Lower leg skin (tissue), 4 donors: Measurements from ENCODE around the gene ARHGEF19. TPM values are rescaled to one million over a fixed set of nuclear protein-coding genes. Genes with fewer than 3 reads are reported as not detected.

Source experiments
- DNase-seq, 2 donors: peaks; one replicate each; pipeline ENCODE4 v3.0.0-alpha.2; 2019; ENCODE audit warnings: low spot score in 2 of 2
- H3K4me3 ChIP-seq: fragments of 200-600 bp; sonication (generic); 2 replicates; pipeline ENCODE4 v1.5.1; 2017; ENCODE audit warnings: mild to moderate bottlenecking, low read depth; ENCODE audit not compliant: poor library complexity, severe bottlenecking
- POLR2A ChIP-seq, 2 donors: fragments of 450-650 bp; IDR thresholded peaks; one replicate each; pipeline ENCODE4 v1.6.1; 2016 to 2017; ENCODE audit warnings: antibody characterized with exemption in 2 of 2, mild to moderate bottlenecking in 1 of 2, moderate library complexity in 1 of 2
- WGBS, 2 donors: methylation state at CpG; one replicate each; pipeline ENCODE4 v1.1.5; 2018; 5-methylcytosine and 5-hydroxymethylcytosine counted together
- intact Hi-C: fragments of 100-400 bp; cut with DNase I; formaldehyde crosslinking; loops from one replicate; pipeline ENCODE4 v1.15.0; 2023; ENCODE audit warnings: low total_unique reads
- total RNA-seq, 4 donors: library from RNA; depleted of rRNA; stranded (reverse); fragments of >200 nt; gene quantifications; one replicate each; pipeline ENCODE4 v1.1.0, GENCODE V29; 2016
- TF ChIP-seq, protein P1 (sequence below), 3 donors: fragments of 450-650 bp; IDR thresholded peaks; one replicate each; pipeline ENCODE4 v1.5.1; 2016; ENCODE audit warnings: antibody characterized with exemption in 3 of 3, mild to moderate bottlenecking in 3 of 3, moderate library complexity in 2 of 3

The ARHGEF19 gene
- total RNA-seq, 4 donors from 2014 or later = 45.7 to 63.1 (median 48.5) TPM

DNA sequence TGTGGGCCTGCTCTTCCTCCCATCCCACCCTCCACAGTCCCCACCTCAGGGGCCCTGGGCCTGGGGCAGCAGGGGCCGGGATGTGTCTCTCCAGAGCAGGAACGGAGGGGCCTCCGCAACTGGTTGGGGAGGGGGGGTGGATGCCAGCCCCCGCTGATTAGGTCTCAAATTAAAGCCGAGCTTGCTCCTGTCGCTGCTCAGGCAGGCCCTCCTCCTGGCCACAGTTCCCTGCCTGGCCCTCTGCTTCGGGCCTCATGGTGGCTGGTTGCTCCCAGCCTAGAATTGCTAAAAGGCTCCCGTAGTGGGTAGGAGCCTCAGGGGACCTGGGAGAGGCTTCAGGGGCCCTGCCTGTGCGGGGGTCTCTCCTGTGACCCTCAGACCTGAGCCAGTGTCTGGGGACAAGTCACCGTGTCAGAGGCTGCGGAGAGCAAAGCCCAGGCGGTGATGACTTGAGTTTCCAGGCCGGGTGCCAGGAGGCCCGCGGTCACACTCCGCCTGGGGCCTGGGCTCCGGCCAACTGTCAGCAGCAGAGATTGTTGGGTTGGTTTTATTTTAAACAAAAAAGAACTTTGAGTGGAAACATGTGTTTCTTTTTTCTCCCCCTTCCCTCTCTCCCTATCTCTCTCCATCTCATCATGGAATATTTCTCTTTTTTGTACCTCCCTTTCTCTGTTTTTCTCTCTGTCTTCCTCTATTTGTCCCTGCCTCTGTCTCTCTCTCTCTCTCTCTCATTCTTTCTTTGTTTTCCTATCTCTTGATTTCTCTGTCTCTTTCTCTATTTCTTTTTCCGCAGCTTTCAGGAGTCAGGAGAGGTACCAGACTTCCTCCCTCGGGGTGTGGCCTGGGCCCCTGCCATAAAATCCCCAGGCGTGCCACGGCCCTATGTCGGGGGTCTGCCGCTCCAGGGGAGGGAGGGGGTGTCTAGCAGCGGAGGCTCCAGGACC lies 36.6 kb downstream of the ARHGEF19 start:
- H3K4me3 ChIP-seq = no peak overlapping the region
- TF ChIP-seq, protein P1, sequence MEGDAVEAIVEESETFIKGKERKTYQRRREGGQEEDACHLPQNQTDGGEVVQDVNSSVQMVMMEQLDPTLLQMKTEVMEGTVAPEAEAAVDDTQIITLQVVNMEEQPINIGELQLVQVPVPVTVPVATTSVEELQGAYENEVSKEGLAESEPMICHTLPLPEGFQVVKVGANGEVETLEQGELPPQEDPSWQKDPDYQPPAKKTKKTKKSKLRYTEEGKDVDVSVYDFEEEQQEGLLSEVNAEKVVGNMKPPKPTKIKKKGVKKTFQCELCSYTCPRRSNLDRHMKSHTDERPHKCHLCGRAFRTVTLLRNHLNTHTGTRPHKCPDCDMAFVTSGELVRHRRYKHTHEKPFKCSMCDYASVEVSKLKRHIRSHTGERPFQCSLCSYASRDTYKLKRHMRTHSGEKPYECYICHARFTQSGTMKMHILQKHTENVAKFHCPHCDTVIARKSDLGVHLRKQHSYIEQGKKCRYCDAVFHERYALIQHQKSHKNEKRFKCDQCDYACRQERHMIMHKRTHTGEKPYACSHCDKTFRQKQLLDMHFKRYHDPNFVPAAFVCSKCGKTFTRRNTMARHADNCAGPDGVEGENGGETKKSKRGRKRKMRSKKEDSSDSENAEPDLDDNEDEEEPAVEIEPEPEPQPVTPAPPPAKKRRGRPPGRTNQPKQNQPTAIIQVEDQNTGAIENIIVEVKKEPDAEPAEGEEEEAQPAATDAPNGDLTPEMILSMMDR (IDR thresholded peaks at IDR 0.05) = no peak
- TF ChIP-seq POLR2A (IDR thresholded peaks at IDR 0.05) = no peak
- DNase-seq = peak; percentile 75 to 96
- intact Hi-C loops = no loop called here
- WGBS, 2 donors = 8 to 16% methylated on average over 19 to 24 of the region's 24 CpGs

- TF ChIP-seq POLR2A (IDR thresholded peaks at IDR 0.05) = no peak
- TF ChIP-seq, protein P1 (IDR thresholded peaks at IDR 0.05) = no peak
- WGBS, 2 donors = 70% methylated on average over 19 to 22 of the region's 22 CpGs
- DNase-seq = no peak
- intact Hi-C loops = no loop called here
- H3K4me3 ChIP-seq = no peak overlapping the region
Measured at GRCh38 chr1:16174886-16175598, 37.4 kb downstream of the ARHGEF19 start.

GRCh38 chr1:16174261-16174868 lies 38.1 kb downstream of the ARHGEF19 start:
- 75 to 79% methylated on average over 9 of the region's 9 CpGs for WGBS, 2 donors
- TF ChIP-seq, protein P1 (IDR thresholded peaks at IDR 0.05) = no peak
- TF ChIP-seq POLR2A (IDR thresholded peaks at IDR 0.05) = no peak
- no peak overlapping the region for H3K4me3 ChIP-seq
- no peak for DNase-seq
- intact Hi-C loops = no loop called here

DNA sequence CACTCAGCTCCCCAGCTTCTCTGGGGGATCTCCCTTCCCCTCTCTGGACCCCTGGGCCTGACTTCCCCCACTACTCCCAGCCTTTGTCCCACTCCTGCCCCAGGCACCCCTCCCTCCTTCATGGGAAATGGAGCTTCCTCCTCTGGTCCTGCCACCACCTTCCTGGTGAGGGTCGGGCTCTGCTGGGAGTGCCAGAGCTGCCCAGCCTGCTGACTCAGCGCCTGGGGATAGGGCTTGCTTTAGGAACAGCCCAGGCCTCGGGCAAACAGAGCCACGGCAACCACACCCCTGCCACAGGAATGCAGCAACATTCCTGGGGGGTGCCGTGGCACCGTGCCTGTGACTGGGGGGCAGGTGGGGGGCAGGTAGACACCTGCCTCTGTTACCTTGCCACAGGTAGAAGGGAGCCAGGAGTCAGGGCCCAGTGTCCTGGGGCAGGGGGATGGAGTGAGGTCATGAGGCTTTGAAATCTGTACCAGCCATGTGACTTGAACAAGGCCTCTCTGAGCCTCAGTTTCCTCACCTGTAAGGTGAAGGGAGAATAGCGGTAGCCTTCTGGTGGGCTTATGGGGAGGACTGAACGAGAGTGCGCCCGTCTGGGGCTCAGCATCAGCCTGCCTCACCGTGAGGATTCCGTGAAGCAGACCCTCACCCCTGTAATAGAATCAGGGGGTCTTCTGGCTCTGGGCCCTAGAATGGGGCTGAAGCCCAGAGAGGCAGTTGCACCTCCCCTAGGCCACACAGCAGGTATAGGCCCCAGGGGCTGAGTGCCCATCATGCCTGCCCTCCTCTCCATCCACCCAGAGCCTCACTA lies 38.8 kb downstream of the ARHGEF19 start:
- no peak for DNase-seq
- intact Hi-C loops = no loop called here
- 47 to 51% methylated on average over 11 of the region's 12 CpGs for WGBS, 2 donors
- H3K4me3 ChIP-seq = no peak overlapping the region
- TF ChIP-seq, protein P1 (IDR thresholded peaks at IDR 0.05) = no peak
- TF ChIP-seq POLR2A (IDR thresholded peaks at IDR 0.05) = no peak

- H3K4me3 ChIP-seq = no peak overlapping the region
- intact Hi-C loops = no loop called here
- WGBS, 2 donors = 65 to 73% methylated on average over 14 of the region's 14 CpGs
- TF ChIP-seq POLR2A (IDR thresholded peaks at IDR 0.05) = no peak
- TF ChIP-seq, protein P1 (IDR thresholded peaks at IDR 0.05) = no peak
- DNase-seq = peak in 1 of 2 donors; percentile 84
Measured at GRCh38 chr1:16172964-16173446, 39.4 kb downstream of the ARHGEF19 start.
